Smooth muscle cell (in vitro differentiated cells): ENCODE data around the gene TNFAIP3. TPM values are rescaled to one million over a fixed set of nuclear protein-coding genes. Genes with fewer than 3 reads are reported as not detected.

ENCODE experiments used
- DNase-seq: peaks from one replicate; lab custom pipeline; 2025; ENCODE audit not compliant: unreplicated experiment; lab: John Stamatoyannopoulos, UW
- H2AFZ ChIP-seq: fragments of 200-600 bp; sonication (generic); 2 replicates; pipeline ENCODE4 v1.6.0; 2016; ENCODE audit warnings: antibody characterized with exemption, low read depth, mild to moderate bottlenecking
- H3F3A ChIP-seq: fragments of 200-600 bp; sonication (generic); 2 replicates; pipeline ENCODE4 v1.6.0; 2017; ENCODE audit warnings: antibody characterized with exemption, low read depth
- H3K27ac ChIP-seq: fragments of 200-600 bp; sonication (generic); 2 replicates; pipeline ENCODE4 v1.5.1; 2016; ENCODE audit warnings: low read depth, mild to moderate bottlenecking
- H3K27me3 ChIP-seq: fragments of 200-600 bp; sonication (generic); 2 replicates; pipeline ENCODE4 v1.6.1; 2016; ENCODE audit warnings: low read depth, mild to moderate bottlenecking
- H3K36me3 ChIP-seq: fragments of 200-600 bp; sonication (generic); 2 replicates; pipeline ENCODE4 v1.5.1; 2016; ENCODE audit warnings: low read depth
- H3K4me1 ChIP-seq: fragments of 200-600 bp; sonication (generic); 2 replicates; pipeline ENCODE4 v1.5.1; 2016; ENCODE audit warnings: low read depth
- H3K4me2 ChIP-seq: fragments of 200-600 bp; sonication (generic); 2 replicates; pipeline ENCODE4 v1.6.0; 2016; ENCODE audit warnings: mild to moderate bottlenecking
- H3K4me3 ChIP-seq: fragments of 200-600 bp; sonication (generic); 2 replicates; pipeline ENCODE4 v1.5.1; 2016; ENCODE audit warnings: mild to moderate bottlenecking
- H3K79me2 ChIP-seq: fragments of 200-600 bp; sonication (generic); 2 replicates; pipeline ENCODE4 v1.6.0; 2016; ENCODE audit warnings: low read depth, mild to moderate bottlenecking
- H3K9ac ChIP-seq: fragments of 200-600 bp; sonication (generic); 2 replicates; pipeline ENCODE4 v1.6.0; 2016; ENCODE audit warnings: low read depth
- H3K9me3 ChIP-seq: fragments of 200-600 bp; sonication (generic); replicated peaks from 2 replicates; pipeline ENCODE4 v1.5.1; 2016; ENCODE audit warnings: low read depth
- H4K20me1 ChIP-seq: fragments of 200-600 bp; sonication (generic); 2 replicates; pipeline ENCODE4 v1.6.0; 2016; ENCODE audit warnings: low read depth
- WGBS: methylation state at CpG from one replicate; pipeline ENCODE4 v1.1.7; 2016; ENCODE audit warnings: low lambda C conversion rate; 5-methylcytosine and 5-hydroxymethylcytosine counted together
- polyA plus RNA-seq: library from polyadenylated mRNA; unstranded; fragments of >200 nt; fragmentation: Nextera tagmentation; extraction: Ambion mirVana; gene quantifications from 2 replicates; pipeline ENCODE4 v1.2.1, GENCODE V29; 2016
- total RNA-seq: library from RNA; depleted of rRNA; stranded (reverse); fragments of >200 nt; gene quantifications from 2 replicates; pipeline ENCODE4 v1.2.3, GENCODE V29; 2014
- TF ChIP-seq, protein P1 (sequence below): fragments of 200-600 bp; sonication (generic); IDR thresholded peaks from 2 replicates; pipeline ENCODE4 v1.5.1; 2017; ENCODE audit warnings: borderline replicate concordance, mild to moderate bottlenecking, antibody characterized with exemption; ENCODE audit not compliant: insufficient read depth, poor library complexity, severe bottlenecking

The TNFAIP3 gene
- total RNA-seq (33.8 and 40.3 TPM in 2 replicates), polyA plus RNA-seq (32.2 and 45.1 TPM in 2 replicates)

DNA sequence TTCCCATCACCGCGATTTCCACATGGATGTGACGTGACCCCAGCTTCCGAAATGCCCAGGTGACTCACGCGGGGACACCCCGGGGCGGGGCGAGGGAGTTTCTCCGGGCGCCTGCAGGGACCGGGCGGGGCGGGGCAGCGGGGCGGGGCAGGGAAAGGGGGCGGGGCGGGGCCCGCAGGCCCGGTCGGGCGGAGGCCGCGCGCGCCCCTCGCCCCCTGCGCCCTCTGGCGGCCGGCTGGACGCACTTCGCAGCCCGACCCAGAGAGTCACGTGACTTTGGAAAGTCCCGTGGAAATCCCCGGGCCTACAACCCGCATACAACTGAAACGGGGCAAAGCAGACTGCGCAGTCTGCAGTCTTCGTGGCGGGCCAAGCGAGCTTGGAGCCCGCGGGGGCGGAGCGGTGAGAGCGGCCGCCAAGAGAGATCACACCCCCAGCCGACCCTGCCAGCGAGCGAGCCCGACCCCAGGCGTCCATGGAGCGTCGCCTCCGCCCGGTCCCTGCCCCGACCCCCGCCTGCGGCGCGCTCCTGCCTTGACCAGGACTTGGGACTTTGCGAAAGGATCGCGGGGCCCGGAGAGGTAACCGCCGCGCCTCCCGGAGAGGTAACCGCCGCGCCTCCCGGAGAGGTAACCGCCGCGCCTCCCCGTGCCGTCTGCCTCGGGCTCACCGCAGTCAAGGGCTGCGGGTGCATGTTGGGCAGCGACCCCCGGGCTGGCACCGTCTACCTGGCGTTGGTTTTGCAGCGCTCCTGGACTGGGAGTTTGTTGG, at the start of gene TNFAIP3:
TNFAIP3 (plus strand) TSS at position 346 of the 771 bp plus-strand sequence. CDS start 3,969 bp downstream, outside the sequence.
- Histone ChIP-seq H3K9ac (peak within 1 kb of the TSS; percentile 95), H3F3A (peaks cover 11% of the 10 kb centered on the region), H3K27ac (peak within 1 kb of the TSS; percentile 91), H3K4me3 (peak within 1 kb of the TSS; percentile 79), H3K36me3 (no peaks in the 10 kb centered on the region), H3K4me2 (peak within 1 kb of the TSS; percentile 93), H4K20me1 (peaks cover 44% of the 10 kb centered on the region), H3K27me3 (no peaks in the 10 kb centered on the region), H3K9me3 (no peaks in the 10 kb centered on the region), H3K4me1 (peaks cover 35% of the 10 kb centered on the region), H3K79me2 (peaks cover 41% of the 10 kb centered on the region), H2AFZ (peak within 1 kb of the TSS; percentile 91)
- TF ChIP-seq, protein P1, sequence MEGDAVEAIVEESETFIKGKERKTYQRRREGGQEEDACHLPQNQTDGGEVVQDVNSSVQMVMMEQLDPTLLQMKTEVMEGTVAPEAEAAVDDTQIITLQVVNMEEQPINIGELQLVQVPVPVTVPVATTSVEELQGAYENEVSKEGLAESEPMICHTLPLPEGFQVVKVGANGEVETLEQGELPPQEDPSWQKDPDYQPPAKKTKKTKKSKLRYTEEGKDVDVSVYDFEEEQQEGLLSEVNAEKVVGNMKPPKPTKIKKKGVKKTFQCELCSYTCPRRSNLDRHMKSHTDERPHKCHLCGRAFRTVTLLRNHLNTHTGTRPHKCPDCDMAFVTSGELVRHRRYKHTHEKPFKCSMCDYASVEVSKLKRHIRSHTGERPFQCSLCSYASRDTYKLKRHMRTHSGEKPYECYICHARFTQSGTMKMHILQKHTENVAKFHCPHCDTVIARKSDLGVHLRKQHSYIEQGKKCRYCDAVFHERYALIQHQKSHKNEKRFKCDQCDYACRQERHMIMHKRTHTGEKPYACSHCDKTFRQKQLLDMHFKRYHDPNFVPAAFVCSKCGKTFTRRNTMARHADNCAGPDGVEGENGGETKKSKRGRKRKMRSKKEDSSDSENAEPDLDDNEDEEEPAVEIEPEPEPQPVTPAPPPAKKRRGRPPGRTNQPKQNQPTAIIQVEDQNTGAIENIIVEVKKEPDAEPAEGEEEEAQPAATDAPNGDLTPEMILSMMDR = peak; percentile 63
- WGBS = under 1% methylated on average over 67 of the region's 87 CpGs
- peak; percentile 85 for DNase-seq

DNA sequence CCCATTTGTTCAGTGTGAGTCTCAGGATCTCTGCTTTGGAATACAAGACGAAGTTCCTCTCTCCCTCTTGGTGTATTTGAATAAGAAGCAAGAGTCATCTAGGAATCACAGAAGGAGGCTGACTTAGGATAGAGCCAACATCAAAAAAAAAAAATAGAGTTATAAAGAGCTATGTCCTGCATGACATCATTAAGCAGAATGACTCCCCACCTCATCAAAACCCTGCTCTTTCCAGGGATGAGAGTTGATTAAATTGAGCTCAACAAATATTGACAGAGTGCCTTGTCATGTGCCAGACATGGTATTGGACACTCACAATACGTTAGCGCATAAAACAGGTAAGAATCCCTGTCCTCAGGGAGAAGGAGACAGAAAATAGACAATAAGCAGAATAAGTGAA, 48.6 kb upstream of the TNFAIP3 start:
- Histone ChIP-seq H3K27me3 (no peaks in the 10 kb centered on the region), H3K27ac (no peak overlapping the region), H3K79me2 (no peaks in the 10 kb centered on the region), H3F3A (peaks cover 2% of the 10 kb centered on the region), H3K4me1 (no peaks in the 10 kb centered on the region), H3K9me3 (no peaks in the 10 kb centered on the region), H2AFZ (no peak overlapping the region), H4K20me1 (no peaks in the 10 kb centered on the region), H3K36me3 (no peaks in the 10 kb centered on the region), H3K4me2 (no peak overlapping the region), H3K4me3 (no peak overlapping the region), H3K9ac (no peak overlapping the region)
- no peak for DNase-seq
- WGBS = 96% methylated on average over 3 of the region's 3 CpGs
- TF ChIP-seq, protein P1 = no peak

DNA sequence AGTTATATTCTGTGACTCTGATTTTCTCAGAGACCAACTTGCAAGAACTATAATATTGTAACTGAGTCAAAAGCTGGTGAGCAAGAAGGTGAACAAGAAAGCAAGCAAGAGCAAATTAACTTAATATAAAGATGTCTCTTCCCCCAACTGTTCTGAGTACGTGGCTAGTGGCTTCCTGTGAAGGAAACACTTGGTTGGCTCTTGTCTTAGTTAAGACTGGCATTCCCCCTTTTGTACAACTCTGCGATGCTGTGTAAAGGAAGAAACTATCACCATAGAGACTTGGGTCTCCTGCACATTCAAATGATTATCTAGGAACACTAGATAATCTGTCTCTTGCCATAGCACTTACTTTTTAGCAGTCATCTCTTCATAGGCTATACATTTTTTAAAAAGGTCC, 47.3 kb upstream of the TNFAIP3 start:
- TF ChIP-seq, protein P1 = no peak
- Histone ChIP-seq H3K36me3 (no peaks in the 10 kb centered on the region), H2AFZ (no peak overlapping the region), H3K4me2 (no peak overlapping the region), H3K9me3 (no peaks in the 10 kb centered on the region), H3K9ac (no peak overlapping the region), H4K20me1 (no peaks in the 10 kb centered on the region), H3K4me3 (no peak overlapping the region), H3K79me2 (no peaks in the 10 kb centered on the region), H3K27ac (no peak overlapping the region), H3K4me1 (peaks cover 5% of the 10 kb centered on the region), H3K27me3 (no peaks in the 10 kb centered on the region), H3F3A (peaks cover 5% of the 10 kb centered on the region)
- no peak for DNase-seq
- 96% methylated on average over 2 of the region's 2 CpGs for WGBS
